NCI-H1436 treated with DMSO at 0.1 percent for 48 hours (cell line): ENCODE measurements around the gene DAB1.

Experiments used
- DNase-seq: peaks from one replicate; lab custom pipeline; 2025; lab: John Stamatoyannopoulos, UW

Gene DAB1

GRCh38 chr1:57217905-57218304 lies 206.0 kb downstream of the DAB1 start:
- no peak for DNase-seq

DNA sequence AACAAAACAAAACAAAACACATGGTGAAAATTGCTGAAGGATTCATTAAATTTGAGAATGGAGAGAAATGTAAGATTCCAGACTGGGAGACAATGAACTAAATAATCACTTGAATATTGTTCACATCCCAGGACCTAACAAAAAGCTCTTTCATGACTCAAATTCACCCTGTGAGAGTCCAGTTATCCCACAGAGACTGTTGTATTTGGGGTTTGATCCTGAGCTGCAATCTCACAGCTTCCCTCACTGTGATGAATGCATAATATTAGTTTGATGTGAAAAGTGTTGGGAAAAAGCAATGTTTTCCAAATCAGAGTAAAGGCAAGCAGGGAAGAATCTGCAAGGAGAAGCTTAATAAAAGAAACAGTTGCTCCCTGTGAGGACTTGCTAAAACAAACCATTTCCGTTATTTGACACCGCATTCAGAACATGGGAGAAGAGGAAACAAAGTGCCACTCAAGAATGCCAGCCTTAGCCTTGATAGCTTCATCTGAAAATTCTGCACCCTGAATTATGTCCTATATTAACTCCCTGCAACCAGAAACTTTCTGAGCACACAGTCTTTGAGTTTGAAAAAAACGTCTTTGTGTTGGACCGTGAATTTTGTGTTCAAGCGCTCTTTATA lies 208.8 kb downstream of the DAB1 start:
- no peak for DNase-seq

DNA sequence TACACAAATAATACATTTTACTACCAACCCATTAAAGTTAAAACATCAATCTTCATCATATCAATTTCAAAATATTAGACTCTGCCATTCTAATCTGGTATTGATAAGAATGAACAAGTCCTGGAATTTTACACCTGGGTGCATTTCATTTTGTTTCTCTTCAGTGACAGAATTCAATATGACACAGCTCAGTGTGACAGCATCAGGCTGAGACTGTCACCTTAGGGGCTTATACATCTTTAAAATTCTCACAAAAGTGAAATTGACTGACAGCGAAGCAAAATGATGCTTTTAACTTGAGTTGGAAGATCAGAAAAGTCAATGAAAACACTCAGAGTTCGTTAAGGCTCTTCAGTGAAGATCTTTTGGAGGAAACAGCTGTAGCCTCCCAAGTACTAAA lies 213.0 kb downstream of the DAB1 start:
- DNase-seq, result no peak

- DNase-seq, result no peak
These were observed 214.4 kb downstream of the DAB1 start for GRCh38 chr1:57209495-57209894.

- no peak for DNase-seq
These were observed 215.0 kb downstream of the DAB1 start for GRCh38 chr1:57208741-57209302.

GRCh38 chr1:57206038-57206437 lies 217.8 kb downstream of the DAB1 start:
- no peak for DNase-seq

- DNase-seq, result no peak
These were observed 218.7 kb downstream of the DAB1 start for GRCh38 chr1:57204942-57205787.

DNA sequence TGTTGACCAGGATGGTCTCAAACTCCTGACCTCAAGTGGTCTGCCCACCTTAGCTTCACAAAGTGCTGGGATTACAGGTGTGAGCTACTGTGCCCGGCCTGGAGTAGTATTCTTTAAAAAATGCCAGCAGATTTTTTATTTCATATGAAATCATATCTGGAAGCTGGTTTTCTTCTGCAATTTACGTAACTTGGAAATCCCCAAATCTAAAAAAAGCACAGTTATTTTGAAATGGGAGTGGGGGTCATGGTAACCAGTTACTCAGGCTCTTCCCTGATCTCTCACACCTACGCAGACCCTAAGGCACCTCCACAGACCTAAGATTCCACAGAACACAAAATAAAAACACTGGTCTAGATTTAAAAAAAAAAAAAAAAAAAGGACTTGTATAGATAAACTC lies 219.8 kb downstream of the DAB1 start:
- DNase-seq, result no peak

DNA sequence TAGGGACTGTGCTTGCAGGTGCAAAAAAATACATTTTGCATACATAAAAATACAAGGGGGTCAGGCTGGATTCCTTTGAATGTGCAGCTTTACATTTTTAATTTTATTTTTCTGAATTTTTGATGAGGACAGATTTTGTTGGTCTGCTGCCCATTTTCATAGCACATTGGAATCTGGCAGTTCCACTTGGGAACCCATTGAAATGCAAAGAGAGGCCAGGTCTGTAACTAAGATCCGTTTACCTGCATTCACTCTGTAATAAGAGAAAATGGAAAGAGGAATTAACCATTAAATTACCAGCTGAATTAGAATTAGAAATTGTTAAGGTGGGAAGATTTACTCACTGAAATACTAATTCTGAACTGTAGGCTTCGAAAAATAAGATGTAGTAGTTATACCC lies 221.6 kb downstream of the DAB1 start:
- no peak for DNase-seq

- DNase-seq, result no peak
These were observed 224.9 kb downstream of the DAB1 start for GRCh38 chr1:57198912-57199311.

DNA sequence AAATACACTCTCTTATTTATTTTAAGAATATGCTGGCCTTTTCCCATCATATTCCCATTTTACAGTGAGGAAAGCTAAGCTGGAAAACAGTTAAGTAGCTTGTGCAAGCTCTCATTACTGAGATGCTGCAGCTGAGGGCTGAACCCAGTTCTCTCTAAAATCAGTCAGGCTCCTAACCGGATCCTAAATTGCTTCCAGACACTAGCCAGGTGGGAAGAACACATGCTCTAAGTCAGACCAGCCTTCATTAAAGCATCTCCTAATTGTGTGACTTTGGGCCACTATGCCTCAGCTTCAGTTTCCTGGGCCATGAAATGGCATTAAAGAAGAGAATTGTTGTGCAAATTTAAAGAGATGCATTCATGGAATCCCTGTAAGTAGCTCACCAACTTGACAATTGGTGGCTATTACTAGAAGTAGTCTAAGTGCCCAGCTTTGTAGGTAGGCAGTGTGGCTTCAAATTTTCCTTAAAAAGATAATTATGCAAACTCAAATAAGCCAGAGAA lies 228.4 kb downstream of the DAB1 start:
- no peak for DNase-seq

DNA sequence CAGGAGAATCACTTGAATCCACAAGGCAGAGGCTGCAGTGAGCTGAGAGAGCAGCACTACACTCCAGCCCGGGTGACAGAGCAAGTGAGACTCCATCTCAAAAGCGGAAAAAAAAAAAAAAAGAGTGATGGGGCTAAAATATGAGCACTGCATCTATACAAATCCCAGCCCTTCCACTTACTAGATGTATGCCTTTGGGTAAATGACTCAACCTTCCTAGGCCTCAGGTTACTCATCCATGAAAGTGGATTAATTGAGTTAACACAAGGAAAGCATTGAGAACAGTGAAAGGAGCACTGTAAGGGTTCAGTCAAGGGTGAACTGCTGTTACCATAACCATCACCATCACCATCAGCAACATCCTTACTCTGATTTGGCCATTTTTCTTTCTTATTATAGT lies 231.6 kb downstream of the DAB1 start:
- DNase-seq, result no peak

- no peak for DNase-seq
These were observed 233.0 kb downstream of the DAB1 start for GRCh38 chr1:57190898-57191297.

DNA sequence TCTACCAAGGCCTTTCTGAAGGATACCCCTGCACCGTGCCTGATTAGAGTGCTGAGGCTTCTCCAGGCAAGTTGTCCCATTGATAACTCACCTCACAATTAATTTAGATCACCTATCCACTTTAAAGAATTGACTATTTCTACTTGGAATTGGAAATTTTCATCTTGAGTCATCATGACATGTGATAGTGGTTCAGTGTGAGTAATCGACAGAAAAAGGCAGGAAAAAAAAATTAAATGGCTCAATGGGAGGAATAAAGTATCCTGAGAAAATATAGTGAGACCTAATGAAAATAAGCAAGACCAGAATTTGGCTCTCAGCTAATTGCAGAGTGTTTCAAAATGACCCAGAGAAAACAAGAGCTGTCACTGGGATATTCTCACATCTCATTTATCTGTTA lies 235.7 kb downstream of the DAB1 start:
- DNase-seq, result no peak

GRCh38 chr1:57186455-57186854 lies 237.4 kb downstream of the DAB1 start:
- no peak for DNase-seq

DNA sequence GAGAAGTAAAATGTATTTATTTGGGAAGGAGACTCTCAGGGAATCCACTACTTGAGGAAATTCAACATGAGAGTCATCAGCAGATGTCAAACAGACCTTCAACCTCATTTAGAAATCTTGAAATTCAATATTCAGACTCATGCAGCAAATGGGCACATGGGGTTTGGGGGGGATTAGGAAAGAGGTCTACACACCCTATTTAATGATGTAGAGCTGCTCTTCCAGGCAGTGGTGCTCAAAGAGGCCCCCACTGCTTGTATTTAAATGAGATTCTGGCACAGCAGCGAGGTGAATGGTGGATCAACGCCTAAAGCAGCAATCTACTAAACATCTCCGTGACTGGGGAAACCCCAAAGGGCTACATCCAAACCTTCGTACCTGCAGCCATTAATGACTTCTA lies 244.9 kb downstream of the DAB1 start:
- no peak for DNase-seq

DNA sequence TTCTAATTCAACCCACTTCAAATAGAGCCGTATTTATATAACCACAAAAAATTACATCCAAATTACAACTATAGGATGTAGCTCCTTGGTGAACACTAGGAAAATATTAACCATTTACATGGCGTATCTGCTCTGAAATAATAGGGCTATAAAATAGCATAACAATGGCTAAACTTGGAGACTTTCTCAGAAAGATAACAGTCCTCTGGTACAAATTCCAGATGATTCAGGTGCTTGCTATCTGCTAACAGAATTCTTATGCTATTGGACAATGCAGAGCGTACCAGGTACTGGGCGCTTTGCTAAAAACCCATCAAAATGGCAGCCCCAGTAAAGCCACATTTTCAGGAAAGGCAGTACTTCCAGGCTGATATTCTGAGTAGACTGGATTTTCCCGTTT lies 248.4 kb downstream of the DAB1 start:
- no peak for DNase-seq

GRCh38 chr1:57172040-57172439 lies 251.8 kb downstream of the DAB1 start:
- no peak for DNase-seq

- DNase-seq, result no peak
These were observed 255.9 kb downstream of the DAB1 start for GRCh38 chr1:57167997-57168396.

- no peak for DNase-seq
These were observed 258.3 kb downstream of the DAB1 start for GRCh38 chr1:57165546-57165945.

- no peak for DNase-seq
These were observed 259.3 kb downstream of the DAB1 start for GRCh38 chr1:57164584-57164983.

- no peak for DNase-seq
These were observed 260.1 kb downstream of the DAB1 start for GRCh38 chr1:57163789-57164188.

- DNase-seq, result no peak
These were observed 260.5 kb downstream of the DAB1 start for GRCh38 chr1:57163325-57163724.
